Measurements from ENCODE around the gene ATG10. TPM values are rescaled to one million over a fixed set of nuclear protein-coding genes. Genes with fewer than 3 reads are reported as not detected.

The ATG10 gene
- total RNA-seq, 1 donor, result 6.5 TPM

DNA sequence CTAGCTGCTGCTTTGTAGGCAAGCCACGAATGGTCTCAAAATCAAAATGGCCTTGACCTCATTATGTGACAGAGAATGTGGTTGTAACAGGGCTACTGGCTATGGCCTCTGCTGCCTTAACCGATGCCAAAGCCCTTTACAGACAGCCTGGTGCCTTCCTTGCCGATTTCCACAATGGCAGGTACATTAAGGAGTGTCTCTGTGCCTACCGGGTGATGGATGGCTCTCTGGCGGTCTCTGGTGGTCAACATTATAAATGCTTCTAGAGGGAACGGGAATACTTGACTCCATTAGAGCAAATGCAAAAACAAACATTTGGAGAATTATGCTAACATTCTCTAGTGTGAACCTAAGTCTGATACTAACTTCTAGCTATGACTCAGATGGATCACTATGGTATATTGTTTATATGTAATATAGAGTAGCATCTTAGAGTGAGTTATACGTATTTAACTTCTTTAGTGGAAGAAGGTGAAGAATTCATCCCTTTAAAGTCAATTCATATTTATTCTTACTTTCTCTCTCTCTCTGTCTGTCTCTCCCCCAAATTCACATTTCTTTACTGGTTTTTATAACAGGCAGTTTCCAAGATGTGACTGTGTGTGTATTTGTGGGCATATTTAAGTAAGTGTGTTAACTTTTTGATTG lies 253.8 kb downstream of the ATG10 start:
- DNase-seq (ENCODE audit: insufficient read length, low spot score, missing footprints), result peak; percentile 38
- peak overlapping the region; percentile 60 for H3K4me2 ChIP-seq (ENCODE audit: insufficient read depth, low read length)

DNA sequence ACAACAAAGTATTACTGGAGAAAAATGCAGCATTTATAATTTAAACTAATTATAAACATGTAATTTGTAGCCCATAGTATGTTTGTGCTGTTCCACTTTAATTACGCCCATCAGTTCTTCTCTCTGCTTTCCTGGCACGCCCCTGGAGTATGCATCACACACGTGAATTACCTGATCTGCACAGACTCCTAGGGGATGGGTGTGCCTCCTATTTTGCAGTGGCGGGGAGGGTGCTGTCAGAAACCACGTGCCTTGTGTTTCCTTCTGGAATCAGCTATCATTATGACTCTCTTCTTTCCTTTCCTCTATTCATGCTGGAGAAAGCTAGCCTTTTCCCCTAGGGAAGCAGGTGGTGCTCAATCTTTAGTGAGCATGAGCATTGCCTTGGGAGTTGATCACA lies 263.1 kb downstream of the ATG10 start:
- TF ChIP-seq, protein P1, sequence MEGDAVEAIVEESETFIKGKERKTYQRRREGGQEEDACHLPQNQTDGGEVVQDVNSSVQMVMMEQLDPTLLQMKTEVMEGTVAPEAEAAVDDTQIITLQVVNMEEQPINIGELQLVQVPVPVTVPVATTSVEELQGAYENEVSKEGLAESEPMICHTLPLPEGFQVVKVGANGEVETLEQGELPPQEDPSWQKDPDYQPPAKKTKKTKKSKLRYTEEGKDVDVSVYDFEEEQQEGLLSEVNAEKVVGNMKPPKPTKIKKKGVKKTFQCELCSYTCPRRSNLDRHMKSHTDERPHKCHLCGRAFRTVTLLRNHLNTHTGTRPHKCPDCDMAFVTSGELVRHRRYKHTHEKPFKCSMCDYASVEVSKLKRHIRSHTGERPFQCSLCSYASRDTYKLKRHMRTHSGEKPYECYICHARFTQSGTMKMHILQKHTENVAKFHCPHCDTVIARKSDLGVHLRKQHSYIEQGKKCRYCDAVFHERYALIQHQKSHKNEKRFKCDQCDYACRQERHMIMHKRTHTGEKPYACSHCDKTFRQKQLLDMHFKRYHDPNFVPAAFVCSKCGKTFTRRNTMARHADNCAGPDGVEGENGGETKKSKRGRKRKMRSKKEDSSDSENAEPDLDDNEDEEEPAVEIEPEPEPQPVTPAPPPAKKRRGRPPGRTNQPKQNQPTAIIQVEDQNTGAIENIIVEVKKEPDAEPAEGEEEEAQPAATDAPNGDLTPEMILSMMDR (IDR thresholded peaks at IDR 0.05; ENCODE audit: extremely low read depth, low read depth, low read length), result no peak
- no peaks in the 10 kb centered on the region for H3K36me3 ChIP-seq (ENCODE audit: insufficient read depth, low read length)
- H3K9me3 ChIP-seq (ENCODE audit: low read depth, low read length), result no peaks in the 10 kb centered on the region
- no peak overlapping the region for H3K4me3 ChIP-seq (ENCODE audit: insufficient read depth, low read length)
- peak; percentile 3 for DNase-seq (ENCODE audit: insufficient read length, low spot score, missing footprints)
- no peaks in the 10 kb centered on the region for H4K20me1 ChIP-seq (ENCODE audit: insufficient read depth, low read length)
- no peaks in the 10 kb centered on the region for H3K79me2 ChIP-seq (ENCODE audit: insufficient read depth, low read length)
- H3K27ac ChIP-seq (ENCODE audit: low read depth, low read length), result no peak overlapping the region
- H3K27me3 ChIP-seq (ENCODE audit: insufficient read depth, low read length), result no peaks in the 10 kb centered on the region
- H3K4me2 ChIP-seq (ENCODE audit: insufficient read depth, low read length), result no peak overlapping the region
- H3K4me1 ChIP-seq (ENCODE audit: insufficient read depth, low read length), result peaks cover 3% of the 10 kb centered on the region
- no peak overlapping the region for H2AFZ ChIP-seq (ENCODE audit: low read length)

More for the DNA sequence above, 253.8 kb downstream of the ATG10 start:
- H2AFZ ChIP-seq (ENCODE audit: low read length), result peak overlapping the region; percentile 67
- no peaks in the 10 kb centered on the region for H3K36me3 ChIP-seq (ENCODE audit: insufficient read depth, low read length)
- H3K9me3 ChIP-seq (ENCODE audit: low read depth, low read length), result no peaks in the 10 kb centered on the region
- no peaks in the 10 kb centered on the region for H3K79me2 ChIP-seq (ENCODE audit: insufficient read depth, low read length)
- TF ChIP-seq, protein P1 (IDR thresholded peaks at IDR 0.05; ENCODE audit: extremely low read depth, low read depth, low read length), result peak; percentile 95
- H3K4me3 ChIP-seq (ENCODE audit: insufficient read depth, low read length), result no peak overlapping the region
- H3K27me3 ChIP-seq (ENCODE audit: insufficient read depth, low read length), result no peaks in the 10 kb centered on the region
- H4K20me1 ChIP-seq (ENCODE audit: insufficient read depth, low read length), result no peaks in the 10 kb centered on the region
- no peaks in the 10 kb centered on the region for H3K4me1 ChIP-seq (ENCODE audit: insufficient read depth, low read length)
- H3K27ac ChIP-seq (ENCODE audit: low read depth, low read length), result no peak overlapping the region

DNA sequence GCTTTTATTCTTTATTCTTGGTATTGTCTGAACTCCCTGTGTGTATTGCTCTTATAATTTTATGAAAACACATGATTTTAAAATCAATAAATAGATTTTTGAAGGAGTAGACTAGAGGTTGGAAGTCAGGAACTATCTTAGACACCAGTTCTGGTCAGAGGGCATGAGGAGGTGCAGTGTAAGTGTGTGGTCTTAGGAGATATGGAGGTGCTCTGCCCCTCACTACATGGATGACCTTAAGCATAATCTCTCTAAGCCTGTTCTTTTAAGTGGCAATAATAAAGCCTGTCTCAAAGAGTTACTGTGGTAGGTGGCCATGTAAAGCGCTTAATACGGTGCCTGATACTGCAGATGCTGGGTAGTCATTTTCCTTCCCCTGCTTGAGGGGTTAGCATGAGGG lies 272.3 kb downstream of the ATG10 start:
- no peaks in the 10 kb centered on the region for H3K27me3 ChIP-seq (ENCODE audit: insufficient read depth, low read length)
- H3K9me3 ChIP-seq (ENCODE audit: low read depth, low read length), result no peaks in the 10 kb centered on the region
- H2AFZ ChIP-seq (ENCODE audit: low read length), result no peak overlapping the region
- no peaks in the 10 kb centered on the region for H4K20me1 ChIP-seq (ENCODE audit: insufficient read depth, low read length)
- TF ChIP-seq, protein P1 (IDR thresholded peaks at IDR 0.05; ENCODE audit: extremely low read depth, low read depth, low read length), result no peak
- no peaks in the 10 kb centered on the region for H3K4me1 ChIP-seq (ENCODE audit: insufficient read depth, low read length)
- H3K36me3 ChIP-seq (ENCODE audit: insufficient read depth, low read length), result no peaks in the 10 kb centered on the region
- no peak overlapping the region for H3K4me2 ChIP-seq (ENCODE audit: insufficient read depth, low read length)
- H3K4me3 ChIP-seq (ENCODE audit: insufficient read depth, low read length), result no peak overlapping the region
- no peak for DNase-seq (ENCODE audit: insufficient read length, low spot score, missing footprints)
- no peaks in the 10 kb centered on the region for H3K79me2 ChIP-seq (ENCODE audit: insufficient read depth, low read length)
- H3K27ac ChIP-seq (ENCODE audit: low read depth, low read length), result no peak overlapping the region

DNA sequence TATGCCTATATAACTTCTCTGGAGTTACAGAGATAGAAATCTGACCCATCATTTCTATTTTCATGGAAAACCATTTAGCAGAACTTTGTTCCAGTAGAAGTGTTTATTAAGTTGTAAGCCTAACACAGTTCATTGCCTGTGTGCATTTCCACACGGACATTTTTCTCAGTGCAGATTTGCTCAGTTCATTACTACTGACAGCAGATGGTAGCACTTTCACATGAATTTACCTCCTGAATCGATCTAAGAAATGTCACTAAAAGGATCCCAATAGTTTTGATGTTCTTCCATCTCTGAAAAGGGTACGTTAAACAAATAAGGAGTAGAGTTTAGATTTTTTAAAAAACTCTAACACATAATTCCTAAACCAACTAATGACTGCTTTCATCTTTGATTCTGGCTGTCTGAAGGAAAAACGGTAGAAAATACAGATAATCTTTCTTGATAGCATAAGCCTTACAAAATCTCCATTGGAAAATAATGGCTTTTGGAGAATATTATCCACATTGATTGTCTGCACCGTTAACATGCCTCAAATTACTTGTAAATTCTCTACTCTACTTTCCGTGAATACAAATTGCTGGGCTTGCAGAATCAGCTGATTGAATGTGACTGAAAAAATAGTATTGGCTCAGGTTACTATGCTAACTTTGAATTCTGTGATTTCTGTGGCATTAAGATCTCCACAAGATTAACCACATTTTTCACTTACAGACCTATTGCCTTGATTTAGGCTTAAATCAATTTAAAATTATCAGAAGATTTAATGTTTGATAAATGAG lies 273.2 kb downstream of the ATG10 start:
- Histone ChIP-seq H3K27me3 (ENCODE audit: insufficient read depth, low read length) (no peaks in the 10 kb centered on the region), H3K4me1 (ENCODE audit: insufficient read depth, low read length) (no peaks in the 10 kb centered on the region), H3K79me2 (ENCODE audit: insufficient read depth, low read length) (no peaks in the 10 kb centered on the region), H3K36me3 (ENCODE audit: insufficient read depth, low read length) (no peaks in the 10 kb centered on the region), H3K27ac (ENCODE audit: low read depth, low read length) (no peak overlapping the region), H2AFZ (ENCODE audit: low read length) (no peak overlapping the region), H3K4me2 (ENCODE audit: insufficient read depth, low read length) (peak overlapping the region; percentile 0), H3K4me3 (ENCODE audit: insufficient read depth, low read length) (no peak overlapping the region), H3K9me3 (ENCODE audit: low read depth, low read length) (no peaks in the 10 kb centered on the region), H4K20me1 (ENCODE audit: insufficient read depth, low read length) (no peaks in the 10 kb centered on the region)
- TF ChIP-seq, protein P1 (IDR thresholded peaks at IDR 0.05; ENCODE audit: extremely low read depth, low read depth, low read length), result peak; percentile 24
- peak; percentile 25 for DNase-seq (ENCODE audit: insufficient read length, low spot score, missing footprints)
